ENCODE data around the gene FOXC2. TPM values are rescaled to one million over a fixed set of nuclear protein-coding genes. Genes with fewer than 3 reads are reported as not detected.

FOXC2 gene
- polyA plus RNA-seq, 1 of the 3 experiments (the other 2 are of a cell fraction) = 1.3 TPM

- H3K4me2 ChIP-seq = peak overlapping the region; percentile 59
- no peaks in the 10 kb centered on the region for H4K20me1 ChIP-seq (ENCODE audit: insufficient read depth)
- ChIA-PET POLR2A (no interaction called here), CTCF (interaction anchor here (0.5 to 10.0 kb wide), 33 partner anchors 7 to 701 kb away, joined by 3 to 178 read pairs (median 4); partner anchors contain the start of gene FOXF1)
- H3K27me3 ChIP-seq (ENCODE audit: insufficient read depth) = peaks cover 74% of the 10 kb centered on the region
- H3K79me2 ChIP-seq (ENCODE audit: insufficient read depth) = no peaks in the 10 kb centered on the region
- no peaks in the 10 kb centered on the region for H3K9me2 ChIP-seq
- no peak for DNase-seq
- H3K9ac ChIP-seq = no peak overlapping the region
- TF ChIP-seq, protein P1, sequence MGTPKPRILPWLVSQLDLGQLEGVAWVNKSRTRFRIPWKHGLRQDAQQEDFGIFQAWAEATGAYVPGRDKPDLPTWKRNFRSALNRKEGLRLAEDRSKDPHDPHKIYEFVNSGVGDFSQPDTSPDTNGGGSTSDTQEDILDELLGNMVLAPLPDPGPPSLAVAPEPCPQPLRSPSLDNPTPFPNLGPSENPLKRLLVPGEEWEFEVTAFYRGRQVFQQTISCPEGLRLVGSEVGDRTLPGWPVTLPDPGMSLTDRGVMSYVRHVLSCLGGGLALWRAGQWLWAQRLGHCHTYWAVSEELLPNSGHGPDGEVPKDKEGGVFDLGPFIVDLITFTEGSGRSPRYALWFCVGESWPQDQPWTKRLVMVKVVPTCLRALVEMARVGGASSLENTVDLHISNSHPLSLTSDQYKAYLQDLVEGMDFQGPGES (IDR thresholded peaks at IDR 0.05; ENCODE audit: low read depth, low read length) = no peak
- TF ChIP-seq TEAD4 (IDR thresholded peaks at IDR 0.05; ENCODE audit: borderline replicate concordance, insufficient read depth) (no peak), FOXJ3 (CRISPR knock-in tag; IDR thresholded peaks at IDR 0.05) (no peak), CTCF (IDR thresholded peaks at IDR 0.05) (no peak), RFX5 (IDR thresholded peaks at IDR 0.05; ENCODE audit: low read length) (no peak), GATA2 (CRISPR knock-in tag; IDR thresholded peaks at IDR 0.05) (no peak), RCOR1 (IDR thresholded peaks at IDR 0.05; ENCODE audit: low read length) (no peak), ZBTB33 (IDR thresholded peaks at IDR 0.05; ENCODE audit: borderline replicate concordance, low read depth) (no peak)
- TF ChIP-seq, protein P2, sequence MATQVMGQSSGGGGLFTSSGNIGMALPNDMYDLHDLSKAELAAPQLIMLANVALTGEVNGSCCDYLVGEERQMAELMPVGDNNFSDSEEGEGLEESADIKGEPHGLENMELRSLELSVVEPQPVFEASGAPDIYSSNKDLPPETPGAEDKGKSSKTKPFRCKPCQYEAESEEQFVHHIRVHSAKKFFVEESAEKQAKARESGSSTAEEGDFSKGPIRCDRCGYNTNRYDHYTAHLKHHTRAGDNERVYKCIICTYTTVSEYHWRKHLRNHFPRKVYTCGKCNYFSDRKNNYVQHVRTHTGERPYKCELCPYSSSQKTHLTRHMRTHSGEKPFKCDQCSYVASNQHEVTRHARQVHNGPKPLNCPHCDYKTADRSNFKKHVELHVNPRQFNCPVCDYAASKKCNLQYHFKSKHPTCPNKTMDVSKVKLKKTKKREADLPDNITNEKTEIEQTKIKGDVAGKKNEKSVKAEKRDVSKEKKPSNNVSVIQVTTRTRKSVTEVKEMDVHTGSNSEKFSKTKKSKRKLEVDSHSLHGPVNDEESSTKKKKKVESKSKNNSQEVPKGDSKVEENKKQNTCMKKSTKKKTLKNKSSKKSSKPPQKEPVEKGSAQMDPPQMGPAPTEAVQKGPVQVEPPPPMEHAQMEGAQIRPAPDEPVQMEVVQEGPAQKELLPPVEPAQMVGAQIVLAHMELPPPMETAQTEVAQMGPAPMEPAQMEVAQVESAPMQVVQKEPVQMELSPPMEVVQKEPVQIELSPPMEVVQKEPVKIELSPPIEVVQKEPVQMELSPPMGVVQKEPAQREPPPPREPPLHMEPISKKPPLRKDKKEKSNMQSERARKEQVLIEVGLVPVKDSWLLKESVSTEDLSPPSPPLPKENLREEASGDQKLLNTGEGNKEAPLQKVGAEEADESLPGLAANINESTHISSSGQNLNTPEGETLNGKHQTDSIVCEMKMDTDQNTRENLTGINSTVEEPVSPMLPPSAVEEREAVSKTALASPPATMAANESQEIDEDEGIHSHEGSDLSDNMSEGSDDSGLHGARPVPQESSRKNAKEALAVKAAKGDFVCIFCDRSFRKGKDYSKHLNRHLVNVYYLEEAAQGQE (IDR thresholded peaks at IDR 0.05; ENCODE audit: low read depth, low read length) = no peak
- 5% methylated on average over 24 of the region's 30 CpGs for WGBS (ENCODE audit: low lambda C conversion rate)
- no peak overlapping the region for H3K27ac ChIP-seq (ENCODE audit: low read depth in 2 of 2, low read length in 1 of 2)
- no peak overlapping the region for H2AFZ ChIP-seq (ENCODE audit: low read depth)
- no peaks in the 10 kb centered on the region for H3K4me1 ChIP-seq (ENCODE audit: control insufficient read depth in 1 of 2, insufficient read depth in 2 of 2, low read depth in 1 of 2, low read length in 1 of 2)
- H3K9me3 ChIP-seq = no peaks in the 10 kb centered on the region
- H3K36me3 ChIP-seq (replicated peaks in 1 of 2; ENCODE audit: control insufficient read depth in 1 of 2, insufficient read depth in 2 of 2, low read length in 1 of 2) = no peaks in the 10 kb centered on the region
- peak overlapping the region in 1 of 2 experiments; percentile 38; a peak in 2 of 4 replicates for H3K4me3 ChIP-seq (ENCODE audit: low read depth in 2 of 2, low read length in 1 of 2)
- H3F3A ChIP-seq (replicated peaks; ENCODE audit: insufficient read depth) = no peaks in the 10 kb centered on the region
Observed at GRCh38 chr16:86520317-86521210, 46.1 kb upstream of the FOXC2 start.

Measured in SK-N-SH (cell line).